ENCODE measurements around the gene MTG2. TPM values are rescaled to one million over a fixed set of nuclear protein-coding genes. Genes with fewer than 3 reads are reported as not detected.

Gene MTG2
- total RNA-seq, 2 donors from 2014 or later: 30.4 to 46.7 TPM

DNA sequence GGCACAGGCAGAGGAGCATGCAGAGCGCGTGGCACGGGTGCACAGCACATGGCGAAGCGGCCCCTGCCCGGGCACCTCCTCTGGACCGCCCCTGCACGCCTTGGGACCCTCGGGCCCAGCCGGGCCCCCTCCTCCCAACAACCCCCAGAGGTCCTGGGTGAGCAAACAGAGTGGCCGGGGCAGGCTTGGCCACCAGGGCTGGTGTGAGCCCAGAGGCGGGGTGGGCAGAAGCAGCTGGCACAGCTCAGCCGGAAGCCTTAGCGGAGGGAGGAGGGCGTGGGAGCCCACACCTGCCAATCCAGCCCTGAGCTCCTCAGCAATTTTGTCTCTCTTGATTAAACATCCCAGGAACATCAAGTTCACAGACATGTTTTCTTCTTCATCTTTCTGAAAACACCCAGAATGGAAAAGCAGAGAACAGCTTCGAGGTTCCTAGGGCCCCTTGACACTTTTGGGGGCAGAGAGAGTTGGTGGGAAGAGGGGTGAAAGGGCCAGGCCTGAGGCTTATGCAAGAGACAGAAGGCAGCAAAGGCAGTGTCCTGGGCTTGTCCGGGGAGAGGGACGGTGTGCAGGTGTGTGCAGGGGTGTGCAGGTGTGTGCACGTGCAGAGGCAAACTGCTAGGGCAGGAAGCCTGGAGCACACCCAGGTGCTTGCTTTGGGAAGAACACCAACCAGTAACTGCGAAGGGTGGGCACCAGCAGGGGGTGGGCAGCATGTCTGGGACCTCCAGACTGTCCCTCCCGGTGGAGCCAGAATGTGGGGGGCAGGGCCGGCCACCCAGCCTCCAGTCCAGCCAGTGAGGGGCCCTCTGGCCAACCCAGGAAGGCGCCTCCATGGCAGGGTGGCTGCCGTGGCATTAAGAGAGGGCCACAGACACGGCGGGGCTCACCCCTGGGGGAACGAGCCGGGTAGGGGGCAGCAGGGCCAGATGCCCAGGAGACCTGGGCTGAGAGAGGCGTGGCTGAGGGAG lies 32.5 kb downstream of the MTG2 start:
- no peak overlapping the region for H3K27ac ChIP-seq
- H3K27me3 ChIP-seq: peaks cover 42% of the 10 kb centered on the region
- no peak for TF ChIP-seq CTCF (IDR thresholded peaks at IDR 0.05)
- no peak overlapping the region for H3K9ac ChIP-seq (ENCODE audit: low read depth in 2 of 2, low read length in 2 of 2)
- H3K9me3 ChIP-seq: no peaks in the 10 kb centered on the region
- H3K4me3 ChIP-seq: no peak overlapping the region
- DNase-seq: no peak
- no peaks in the 10 kb centered on the region for H3K4me1 ChIP-seq
- no peaks in the 10 kb centered on the region for H3K36me3 ChIP-seq
- intact Hi-C loops (cut with DNase I): no loop called here

DNA sequence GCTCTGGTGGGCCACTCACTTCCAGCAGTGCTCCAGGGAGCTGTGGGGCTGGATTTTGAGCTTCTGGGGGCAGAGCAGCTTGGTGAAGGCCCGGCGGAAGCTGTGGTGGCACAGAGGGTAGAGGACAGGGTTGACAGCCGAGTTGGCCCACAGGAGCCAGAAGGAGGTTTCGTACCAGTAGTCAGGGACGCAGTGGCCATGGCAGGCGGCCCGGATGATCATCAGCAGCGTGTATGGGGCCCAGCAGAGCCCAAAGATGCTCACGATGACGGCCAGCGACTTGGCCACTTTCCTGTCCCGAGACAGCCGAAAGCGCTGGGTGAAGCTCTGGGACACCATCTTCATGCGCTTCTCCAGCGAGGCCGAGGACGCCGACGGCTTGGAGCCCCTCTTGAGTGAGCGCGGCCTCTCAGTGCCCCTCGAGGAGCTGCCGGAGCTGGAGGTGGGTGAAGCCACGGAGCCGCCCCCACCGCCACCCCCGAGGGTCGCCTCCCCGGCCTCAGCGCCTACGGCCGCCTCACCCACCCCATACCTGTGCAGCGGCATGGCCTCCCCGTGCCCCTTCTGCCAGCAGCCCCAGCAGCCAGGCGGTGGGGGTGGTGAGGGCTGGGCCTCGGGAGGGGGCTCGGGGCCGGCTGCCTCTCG lies 33.3 kb downstream of the MTG2 start:
- no peaks in the 10 kb centered on the region for H3K36me3 ChIP-seq
- no peak for DNase-seq
- no peak for TF ChIP-seq CTCF (IDR thresholded peaks at IDR 0.05)
- no peaks in the 10 kb centered on the region for H3K4me1 ChIP-seq
- H3K9ac ChIP-seq (ENCODE audit: low read depth in 2 of 2, low read length in 2 of 2): no peak overlapping the region
- no peak overlapping the region for H3K4me3 ChIP-seq
- H3K9me3 ChIP-seq: no peaks in the 10 kb centered on the region
- intact Hi-C loops (cut with DNase I): no loop called here
- no peak overlapping the region for H3K27ac ChIP-seq
- H3K27me3 ChIP-seq: peaks cover 44% of the 10 kb centered on the region

GRCh38 chr20:62216636-62217566 lies 34.1 kb downstream of the MTG2 start:
- no peak for TF ChIP-seq CTCF (IDR thresholded peaks at IDR 0.05)

GRCh38 chr20:62217913-62218773 lies 35.3 kb downstream of the MTG2 start:
- no peak overlapping the region for H3K27ac ChIP-seq
- DNase-seq: no peak
- TF ChIP-seq CTCF (IDR thresholded peaks at IDR 0.05): no peak

More at GRCh38 chr20:62216636-62217566, 34.1 kb downstream of the MTG2 start:
- intact Hi-C loops (cut with DNase I): no loop called here
- Histone ChIP-seq H3K9ac (ENCODE audit: low read depth in 2 of 2, low read length in 2 of 2) (no peak overlapping the region), H3K9me3 (no peaks in the 10 kb centered on the region), H3K27me3 (peaks cover 48% of the 10 kb centered on the region), H3K4me3 (no peak overlapping the region), H3K27ac (no peak overlapping the region), H3K4me1 (no peaks in the 10 kb centered on the region), H3K36me3 (no peaks in the 10 kb centered on the region)
- DNase-seq: no peak

More at GRCh38 chr20:62217913-62218773, 35.3 kb downstream of the MTG2 start:
- Histone ChIP-seq H3K9me3 (no peaks in the 10 kb centered on the region), H3K4me3 (no peak overlapping the region), H3K27me3 (peaks cover 59% of the 10 kb centered on the region), H3K4me1 (no peaks in the 10 kb centered on the region), H3K36me3 (no peaks in the 10 kb centered on the region), H3K9ac (ENCODE audit: low read depth in 2 of 2, low read length in 2 of 2) (no peak overlapping the region)
- intact Hi-C loops (cut with DNase I): no loop called here
